HG03457 (cell line): ENCODE data around the gene DUSP28.
"Not testable (repeated sequence)": the region's sequence is repeated elsewhere in the genome, so short reads cannot be mapped to it uniquely, and the experiment has no call there.

ENCODE experiments used
- ATAC-seq: cut with Tn5 transposase; IDR thresholded peaks from one replicate; pipeline ENCODE4 v1.9.1; 2021; ENCODE audit warnings: moderate number of reproducible peaks; ENCODE audit not compliant: unreplicated experiment

Gene DUSP28

GRCh38 chr2:240527153-240527750 is 32.9 kb upstream of the DUSP28 start:
- no peak for ATAC-seq

- no peak for ATAC-seq
Observed at GRCh38 chr2:240528406-240529040, 31.6 kb upstream of the DUSP28 start.

- no peak for ATAC-seq
Observed at GRCh38 chr2:240529344-240529999, 30.7 kb upstream of the DUSP28 start.

- no peak for ATAC-seq
Observed at GRCh38 chr2:240530181-240530580, 30.0 kb upstream of the DUSP28 start.

GRCh38 chr2:240531038-240531437 is 29.1 kb upstream of the DUSP28 start:
- no peak for ATAC-seq

- no peak for ATAC-seq
Observed at GRCh38 chr2:240532031-240532775, 28.0 kb upstream of the DUSP28 start.

GRCh38 chr2:240538031-240538780 is 22.0 kb upstream of the DUSP28 start:
- ATAC-seq = no peak

- ATAC-seq = not testable (repeated sequence)
Observed at GRCh38 chr2:240539101-240539500, 21.1 kb upstream of the DUSP28 start.

GRCh38 chr2:240539906-240540305 is 20.3 kb upstream of the DUSP28 start:
- ATAC-seq = no peak

- no peak for ATAC-seq
Observed at GRCh38 chr2:240551288-240551687, 8.9 kb upstream of the DUSP28 start.

- no peak for ATAC-seq
Observed at GRCh38 chr2:240551811-240552210, 8.3 kb upstream of the DUSP28 start.

GRCh38 chr2:240553956-240554480 is 6.1 kb upstream of the DUSP28 start:
- no peak for ATAC-seq

- no peak for ATAC-seq
Observed at GRCh38 chr2:240554767-240555493, 5.2 kb upstream of the DUSP28 start.

GRCh38 chr2:240555541-240556250 is 4.5 kb upstream of the DUSP28 start:
- no peak for ATAC-seq

- ATAC-seq = no peak
Observed at GRCh38 chr2:240556553-240557100, 3.5 kb upstream of the DUSP28 start.

GRCh38 chr2:240557101-240557751 is 2.9 kb upstream of the DUSP28 start:
- no peak for ATAC-seq

- no peak for ATAC-seq
Observed at GRCh38 chr2:240557808-240558207, 2.3 kb upstream of the DUSP28 start, which contains the start of gene ANKMY1. Gene ANKMY1, minus strand, starts transcription at chr2:240557988. Its CDS starts 653 bp downstream, at chr2:240557335.

- no peak for ATAC-seq
Observed at GRCh38 chr2:240558236-240558761, 1.9 kb upstream of the DUSP28 start.
